ENCODE measurements around the gene LMO7. TPM values are rescaled to one million over a fixed set of nuclear protein-coding genes. Genes with fewer than 3 reads are reported as not detected.

The LMO7 gene
- total RNA-seq, 1 donor from 2014 or later = 60.8 TPM

DNA sequence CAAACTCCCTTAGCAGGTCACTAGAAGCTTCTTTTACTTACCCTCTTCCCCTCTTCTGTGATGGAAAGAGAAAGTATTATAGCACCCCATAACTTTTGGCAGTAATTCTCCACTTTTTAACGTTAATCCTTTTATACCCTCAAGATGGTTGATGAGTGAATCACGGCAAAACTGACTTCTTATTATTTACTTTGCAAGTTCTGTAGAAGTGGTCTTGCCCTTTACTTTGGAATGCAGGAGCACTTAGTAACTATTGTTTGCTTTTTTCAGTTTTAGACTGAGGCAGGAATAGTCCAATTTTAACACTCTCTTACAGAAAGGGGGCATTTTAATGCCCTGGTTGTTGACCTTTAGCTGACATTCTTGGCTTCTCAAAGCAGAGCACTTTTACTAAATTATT lies 260.1 kb downstream of the LMO7 start:
- no peak for DNase-seq (ENCODE audit: low spot score in 2 of 2, unreplicated experiment in 2 of 2)
- Mint-ChIP-seq H3K9me3 (peaks cover 6% of the 10 kb centered on the region), H3K4me3 (no peak overlapping the region), H3K36me3 (no peaks in the 10 kb centered on the region), H3K27me3 (ENCODE audit: low read depth) (no peaks in the 10 kb centered on the region), H3K27ac (no peak overlapping the region), H3K4me1 (peaks cover 5% of the 10 kb centered on the region)
- no peak for TF ChIP-seq CTCF (IDR thresholded peaks at IDR 0.05; ENCODE audit: unreplicated experiment)

- Mint-ChIP-seq H3K4me1 (peaks cover 5% of the 10 kb centered on the region), H3K4me3 (no peak overlapping the region), H3K9me3 (peaks cover 6% of the 10 kb centered on the region), H3K27me3 (ENCODE audit: low read depth) (peaks cover under 1% of the 10 kb centered on the region), H3K36me3 (no peaks in the 10 kb centered on the region), H3K27ac (no peak overlapping the region)
- TF ChIP-seq CTCF (IDR thresholded peaks at IDR 0.05; ENCODE audit: unreplicated experiment) = no peak
- DNase-seq (ENCODE audit: low spot score in 2 of 2, unreplicated experiment in 2 of 2) = no peak
Measured at GRCh38 chr13:75897386-75897785, 261.3 kb downstream of the LMO7 start.

- Mint-ChIP-seq H3K27me3 (ENCODE audit: low read depth) (peaks cover 5% of the 10 kb centered on the region), H3K36me3 (no peaks in the 10 kb centered on the region), H3K9me3 (peaks cover 6% of the 10 kb centered on the region), H3K4me1 (peaks cover 22% of the 10 kb centered on the region), H3K4me3 (no peak overlapping the region), H3K27ac (no peak overlapping the region)
- TF ChIP-seq CTCF (IDR thresholded peaks at IDR 0.05; ENCODE audit: unreplicated experiment) = no peak
- no peak for DNase-seq (ENCODE audit: low spot score in 2 of 2, unreplicated experiment in 2 of 2)
Measured at GRCh38 chr13:75901501-75901900, 265.4 kb downstream of the LMO7 start.

DNA sequence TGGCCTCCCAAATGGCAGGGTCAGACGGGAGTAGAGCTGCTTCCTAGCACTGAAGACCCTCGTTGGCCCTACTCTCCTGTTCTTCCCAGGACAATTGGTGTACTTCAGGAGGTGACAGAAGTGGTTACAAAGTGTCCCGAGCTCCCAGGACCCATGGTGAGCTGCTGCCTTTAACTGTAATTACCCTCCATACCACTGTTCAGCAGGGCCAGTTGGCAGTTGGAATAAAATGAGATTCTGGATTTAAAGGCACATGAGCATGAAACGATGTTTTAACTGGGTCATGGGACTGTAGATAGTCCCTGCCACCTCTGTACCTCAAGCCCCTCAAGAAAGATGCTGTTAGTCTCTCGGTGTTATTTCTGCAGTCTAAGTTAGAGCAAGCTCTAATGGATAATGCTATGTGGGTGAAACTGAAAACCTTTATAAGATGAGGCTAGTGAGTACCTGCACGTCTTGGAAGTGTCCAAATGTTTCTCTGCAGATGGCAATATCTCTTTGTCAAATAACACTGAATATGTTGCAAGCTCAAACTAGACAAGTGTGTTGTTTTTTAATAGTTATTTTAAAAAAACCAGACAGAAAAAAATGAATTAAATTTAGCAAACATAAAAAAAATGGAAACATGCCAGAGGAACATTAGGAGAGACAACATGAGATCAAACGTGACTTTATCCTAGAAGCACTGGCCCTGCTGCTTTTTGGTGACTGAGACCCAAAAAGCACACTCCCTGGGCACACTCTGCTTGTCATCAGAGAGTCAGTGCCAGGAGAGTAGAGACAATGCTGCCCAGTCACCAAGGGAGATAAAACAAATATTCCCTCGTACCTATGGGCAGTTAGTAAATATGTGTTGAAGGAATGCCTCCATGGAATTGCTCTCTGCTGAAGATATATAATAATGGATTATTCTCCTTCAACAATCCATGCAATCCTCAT lies 266.3 kb downstream of the LMO7 start:
- Mint-ChIP-seq H3K9me3 (peaks cover 6% of the 10 kb centered on the region), H3K27me3 (ENCODE audit: low read depth) (peaks cover 5% of the 10 kb centered on the region), H3K36me3 (no peaks in the 10 kb centered on the region), H3K27ac (no peak overlapping the region), H3K4me3 (no peak overlapping the region), H3K4me1 (peaks cover 21% of the 10 kb centered on the region)
- no peak for DNase-seq (ENCODE audit: low spot score in 2 of 2, unreplicated experiment in 2 of 2)
- no peak for TF ChIP-seq CTCF (IDR thresholded peaks at IDR 0.05; ENCODE audit: unreplicated experiment)

DNA sequence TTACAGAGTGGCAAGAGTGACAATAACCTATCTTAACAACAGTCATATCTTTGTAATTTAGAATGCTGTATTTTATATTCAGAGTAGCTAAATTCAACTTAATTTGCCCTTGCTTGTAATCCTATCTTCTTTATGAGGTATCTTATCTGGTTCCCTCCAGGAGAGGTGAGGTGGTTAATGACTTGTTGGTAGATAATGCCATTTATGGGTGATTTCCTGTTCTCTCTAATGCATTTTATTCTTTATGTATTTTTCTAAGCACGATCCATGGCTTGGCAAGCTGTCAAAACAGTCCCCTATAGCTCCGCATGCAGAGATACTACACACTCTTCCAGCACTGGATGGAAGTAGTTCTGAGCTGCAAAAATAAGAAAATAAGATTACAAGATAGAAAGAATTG lies 267.9 kb downstream of the LMO7 start:
- no peak for TF ChIP-seq CTCF (IDR thresholded peaks at IDR 0.05; ENCODE audit: unreplicated experiment)
- no peak for DNase-seq (ENCODE audit: low spot score in 2 of 2, unreplicated experiment in 2 of 2)
- Mint-ChIP-seq H3K27ac (no peak overlapping the region), H3K4me3 (no peak overlapping the region), H3K9me3 (peaks cover 6% of the 10 kb centered on the region), H3K4me1 (peaks cover 30% of the 10 kb centered on the region), H3K27me3 (ENCODE audit: low read depth) (peaks cover 5% of the 10 kb centered on the region), H3K36me3 (no peaks in the 10 kb centered on the region)

All from mesothelial cell of epicardium (in vitro differentiated cells).